Keratinocyte (primary cell): ENCODE results near the gene SUGCT. TPM values are rescaled to one million over a fixed set of nuclear protein-coding genes. Genes with fewer than 3 reads are reported as not detected.
"Not testable (repeated sequence)": the region's sequence is repeated elsewhere in the genome, so short reads cannot be mapped to it uniquely, and the experiment has no call there.

Experiments
- DNase-seq: peaks from one replicate; pipeline ENCODE4 v3.0.0-alpha.2; 2011; ENCODE audit warnings: low read depth, missing footprints, low spot score
- FAIRE-seq: peaks from 2 replicates; lab custom pipeline; 2011; peaks lifted over from hg19 to GRCh38; lab: Jason Lieb, UNC
- H2AFZ ChIP-seq: 2 replicates; pipeline ENCODE4 v1.6.0; 2012; ENCODE audit warnings: low read length, control low read depth, inconsistent platforms; ENCODE audit not compliant: control insufficient read depth
- H3K27ac ChIP-seq: 2 replicates; pipeline ENCODE4 v1.5.1; 2011; ENCODE audit warnings: low read length; ENCODE audit not compliant: control insufficient read depth, insufficient read depth
- H3K27me3 ChIP-seq: 3 replicates; pipeline ENCODE4 v1.6.0; 2011; ENCODE audit warnings: low read length; ENCODE audit not compliant: control insufficient read depth, insufficient read depth; ENCODE audit errors: extremely low read depth
- H3K36me3 ChIP-seq, 2 experiments: 2 replicates in 1 of 2; 3 replicates in 1 of 2; pipeline ENCODE4 v1.5.1; 2011; ENCODE audit warnings: low read length in 2 of 2, mild to moderate bottlenecking in 1 of 2; ENCODE audit not compliant: control insufficient read depth in 2 of 2, insufficient read depth in 2 of 2; ENCODE audit errors: extremely low read depth in 1 of 2
- H3K4me1 ChIP-seq: 3 replicates; pipeline ENCODE4 v1.5.1; 2011; ENCODE audit warnings: low read length; ENCODE audit not compliant: control insufficient read depth, insufficient read depth; ENCODE audit errors: extremely low read depth
- H3K4me2 ChIP-seq: 3 replicates; pipeline ENCODE4 v1.6.0; 2011; ENCODE audit warnings: low read depth, low read length; ENCODE audit not compliant: control insufficient read depth, insufficient read depth; ENCODE audit errors: extremely low read depth
- H3K4me3 ChIP-seq, 3 experiments: fragments of 200-600 bp in 1 of 3; sonication (generic) in 1 of 3; 2 replicates in 2 of 3; 3 replicates in 1 of 3; pipeline ENCODE4 v1.5.1; 2011 to 2016; ENCODE audit warnings: low read length in 3 of 3, mild to moderate bottlenecking in 3 of 3, control low read depth in 2 of 3, inconsistent platforms in 1 of 3, low read depth in 1 of 3, mixed read lengths in 1 of 3, mixed run types in 1 of 3, moderate library complexity in 1 of 3; ENCODE audit not compliant: control insufficient read depth in 2 of 3, insufficient read depth in 2 of 3; ENCODE audit errors: extremely low read depth in 1 of 3
- H3K79me2 ChIP-seq: 2 replicates; pipeline ENCODE4 v1.6.0; 2012; ENCODE audit warnings: low read length; ENCODE audit not compliant: control insufficient read depth, insufficient read depth
- H3K9ac ChIP-seq: 3 replicates; pipeline ENCODE4 v1.6.0; 2011; ENCODE audit warnings: low read length; ENCODE audit not compliant: control insufficient read depth, insufficient read depth; ENCODE audit errors: extremely low read depth
- H3K9me1 ChIP-seq: 3 replicates; pipeline ENCODE4 v1.6.0; 2011; ENCODE audit warnings: low read length; ENCODE audit not compliant: control insufficient read depth, insufficient read depth; ENCODE audit errors: extremely low read depth
- H3K9me3 ChIP-seq: 2 replicates; pipeline ENCODE4 v1.5.1; 2012; ENCODE audit warnings: low read depth, low read length; ENCODE audit not compliant: control insufficient read depth
- H4K20me1 ChIP-seq: 3 replicates; pipeline ENCODE4 v1.6.0; 2011; ENCODE audit warnings: low read length; ENCODE audit not compliant: control insufficient read depth, insufficient read depth; ENCODE audit errors: extremely low read depth
- CTCF ChIP-seq, 3 experiments: IDR thresholded peaks in 1 of 3; conservative IDR thresholded peaks in 1 of 3; optimal IDR thresholded peaks in 1 of 3; 2 replicates in 2 of 3; 3 replicates in 1 of 3; pipeline versions ENCODE3 to v1.5.1; 2011; ENCODE audit warnings: low read length in 3 of 3, mild to moderate bottlenecking in 3 of 3, moderate library complexity in 2 of 3, control low read depth in 1 of 3, inconsistent platforms in 1 of 3; ENCODE audit not compliant: insufficient read depth in 2 of 3; ENCODE audit errors: extremely low read depth in 1 of 3
- EZH2 ChIP-seq: IDR thresholded peaks from one replicate; pipeline ENCODE4 v1.6.1; 2012; ENCODE audit warnings: inconsistent platforms, mild to moderate bottlenecking, low read length, moderate library complexity
- dilution Hi-C: fragments of 300-500 bp; cut with MboI; formaldehyde crosslinking; loops from one replicate; pipeline ENCODE4 v1.7.0; 2020; ENCODE audit warnings: low sequenced_read_pairs; ENCODE audit not compliant: extremely low pct_ligation_motif_present
- polyA plus RNA-seq, 5 experiments: library from polyadenylated mRNA; depleted of rRNA in 3 of 5; stranded (reverse) in 3 of 5; stranded (forward) in 1 of 5; unstranded in 1 of 5; fragments of >200 nt; gene quantifications; 1 replicate in 1 of 5; 2 replicates in 3 of 5; 3 replicates in 1 of 5; pipeline versions ENCODE4 v1.2.1 to v1.2.3, GENCODE V29; 2011 to 2012; ENCODE audit warnings: missing spikeins in 2 of 5, low read depth in 1 of 5, low replicate concordance in 1 of 5

Gene SUGCT
- polyA plus RNA-seq, 1 donor (not counting 4 experiments of a cell fraction or from before 2014, with no cell fraction given), result 134 TPM

- Histone ChIP-seq H3K27ac (no peak overlapping the region), H3K9ac (no peak overlapping the region), H3K9me3 (no peaks in the 10 kb centered on the region), H3K4me1 (no peaks in the 10 kb centered on the region), H3K27me3 (no peaks in the 10 kb centered on the region), H2AFZ (no peak overlapping the region), H3K36me3 (no peaks in the 10 kb centered on the region), H4K20me1 (no peaks in the 10 kb centered on the region), H3K4me2 (no peak overlapping the region), H3K79me2 (no peaks in the 10 kb centered on the region), H3K4me3 (no peak overlapping the region), H3K9me1 (no peaks in the 10 kb centered on the region)
- DNase-seq, result no peak
- TF ChIP-seq EZH2 (no peak), CTCF (optimal IDR thresholded peaks at IDR 0.05 in 1 of 3, IDR thresholded peaks at IDR 0.05 in 1 of 3, conservative IDR thresholded peaks at IDR 0.05 in 1 of 3; ENCODE audit: extremely low read depth in 1 of 3, insufficient read depth in 2 of 3, low read length in 3 of 3) (no peak)
- dilution Hi-C loops, result no loop called here
- FAIRE-seq, result no peak
These were observed 14.8 kb upstream of the SUGCT start for GRCh38 chr7:40120020-40120419.

- H3K9me1 ChIP-seq, DNase-seq, H3K27me3 ChIP-seq, H3K4me1 ChIP-seq, H3K36me3 ChIP-seq, H3K9me3 ChIP-seq, H3K4me2 ChIP-seq, H3K9ac ChIP-seq, H4K20me1 ChIP-seq, dilution Hi-C loops, FAIRE-seq, H3K4me3 ChIP-seq, H3K27ac ChIP-seq, H2AFZ ChIP-seq, H3K79me2 ChIP-seq: not testable (repeated sequence)
These were observed 12.5 kb upstream of the SUGCT start for GRCh38 chr7:40122100-40122939.

GRCh38 chr7:40122940-40123254 is 11.9 kb upstream of the SUGCT start:
- H3K27ac ChIP-seq, result no peak overlapping the region
- TF ChIP-seq EZH2 (no peak), CTCF (optimal IDR thresholded peaks at IDR 0.05 in 1 of 3, IDR thresholded peaks at IDR 0.05 in 1 of 3, conservative IDR thresholded peaks at IDR 0.05 in 1 of 3; ENCODE audit: extremely low read depth in 1 of 3, insufficient read depth in 2 of 3, low read length in 3 of 3) (no peak)
- H3K9me1 ChIP-seq, result no peaks in the 10 kb centered on the region
- no peak overlapping the region for H2AFZ ChIP-seq
- no peak for DNase-seq
- no peak overlapping the region for H3K4me2 ChIP-seq
- no peak overlapping the region for H3K9ac ChIP-seq
- H3K4me3 ChIP-seq, result no peak overlapping the region
- no peaks in the 10 kb centered on the region for H3K27me3 ChIP-seq
- dilution Hi-C loops, result no loop called here
- no peaks in the 10 kb centered on the region for H4K20me1 ChIP-seq
- H3K36me3 ChIP-seq, result no peaks in the 10 kb centered on the region
- FAIRE-seq, result no peak
- H3K4me1 ChIP-seq, result no peaks in the 10 kb centered on the region
- no peaks in the 10 kb centered on the region for H3K9me3 ChIP-seq
- H3K79me2 ChIP-seq, result peaks cover 7% of the 10 kb centered on the region
